Hippocampal formation (tissue), 2 donors: ENCODE results near the gene MTG1.
A peak's percentile ranks its signal among the peaks of the same experiment; 100 is the strongest.

Experiments used
- DNase-seq, 2 donors: peaks; one replicate each; lab custom pipeline; 2025; lab: John Stamatoyannopoulos, UW

The MTG1 gene, protein sequence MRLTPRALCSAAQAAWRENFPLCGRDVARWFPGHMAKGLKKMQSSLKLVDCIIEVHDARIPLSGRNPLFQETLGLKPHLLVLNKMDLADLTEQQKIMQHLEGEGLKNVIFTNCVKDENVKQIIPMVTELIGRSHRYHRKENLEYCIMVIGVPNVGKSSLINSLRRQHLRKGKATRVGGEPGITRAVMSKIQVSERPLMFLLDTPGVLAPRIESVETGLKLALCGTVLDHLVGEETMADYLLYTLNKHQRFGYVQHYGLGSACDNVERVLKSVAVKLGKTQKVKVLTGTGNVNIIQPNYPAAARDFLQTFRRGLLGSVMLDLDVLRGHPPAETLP

DNA sequence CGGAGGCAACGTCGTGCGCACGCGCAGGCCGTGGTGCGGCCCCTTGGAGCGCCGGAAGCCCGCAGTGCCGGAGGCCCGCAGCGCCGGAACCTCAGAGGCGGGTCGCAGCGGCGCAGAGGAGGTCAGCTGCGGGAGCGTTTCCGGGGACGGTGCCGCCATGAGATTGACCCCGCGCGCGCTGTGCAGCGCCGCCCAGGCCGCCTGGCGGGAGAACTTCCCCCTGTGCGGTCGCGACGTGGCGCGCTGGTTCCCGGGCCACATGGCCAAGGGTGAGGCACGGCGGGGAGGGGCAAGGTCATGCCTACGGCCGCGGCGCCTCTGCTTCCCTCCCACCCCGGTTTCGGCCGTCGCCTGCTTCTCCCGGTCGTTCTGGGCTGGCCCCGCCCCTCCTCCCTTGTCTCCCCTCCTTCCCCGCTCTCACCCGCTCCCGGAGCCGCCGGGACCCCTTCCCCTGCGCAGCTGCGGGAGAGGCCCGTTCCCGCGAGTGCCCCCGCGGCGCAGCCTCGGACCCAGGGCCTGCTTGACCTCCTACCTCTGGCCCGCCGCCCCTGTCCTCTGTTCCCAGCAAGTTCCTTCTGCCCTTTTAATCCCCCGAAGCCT lies at the start of gene MTG1:
Gene MTG1 (plus strand): TSS at position 94 of the 600 bp plus-strand sequence. CDS start 64 bp downstream, at position 158.
- peak; percentile 91 to 93 for DNase-seq

DNA sequence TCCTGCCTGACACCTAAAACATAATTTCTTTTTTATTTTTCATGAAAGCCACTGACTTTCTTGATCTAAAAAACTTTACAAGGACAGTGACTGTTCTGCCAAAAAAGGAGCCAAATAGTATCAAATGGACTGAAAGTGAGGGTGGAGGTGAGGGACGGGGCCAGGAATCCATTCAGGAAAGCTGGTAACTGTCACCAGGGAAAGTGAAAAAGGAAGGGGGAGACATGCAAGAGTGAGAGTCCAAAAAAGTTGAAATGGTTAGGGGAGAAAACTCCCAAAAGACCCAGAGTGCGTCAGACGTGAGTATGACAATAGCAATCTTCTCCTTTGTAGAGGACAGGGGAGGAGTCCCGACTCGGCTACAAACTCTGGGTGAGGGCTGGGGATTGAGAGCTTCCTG lies 49.7 kb upstream of the MTG1 start:
- no peak for DNase-seq

DNA sequence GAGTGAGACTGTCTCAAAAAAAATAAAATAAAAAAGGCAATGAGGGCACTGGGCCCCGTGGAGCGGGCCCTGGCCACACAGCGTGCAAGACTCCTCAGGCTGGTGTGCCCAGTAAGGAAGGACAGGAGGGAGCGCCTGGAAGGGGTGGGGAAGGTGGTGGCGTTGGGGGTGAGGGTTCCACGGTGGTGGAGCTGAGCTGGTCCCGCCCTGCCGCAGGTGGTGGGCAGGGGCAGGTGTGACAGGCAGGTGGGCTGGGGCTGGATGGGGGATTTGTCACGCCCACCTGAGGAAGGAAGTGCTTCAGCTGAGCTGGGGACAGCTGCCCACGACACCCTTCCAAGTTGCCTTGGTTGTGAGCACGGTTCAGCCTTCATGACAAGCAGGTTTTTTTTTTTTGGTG lies 47.5 kb upstream of the MTG1 start:
- no peak for DNase-seq

DNA sequence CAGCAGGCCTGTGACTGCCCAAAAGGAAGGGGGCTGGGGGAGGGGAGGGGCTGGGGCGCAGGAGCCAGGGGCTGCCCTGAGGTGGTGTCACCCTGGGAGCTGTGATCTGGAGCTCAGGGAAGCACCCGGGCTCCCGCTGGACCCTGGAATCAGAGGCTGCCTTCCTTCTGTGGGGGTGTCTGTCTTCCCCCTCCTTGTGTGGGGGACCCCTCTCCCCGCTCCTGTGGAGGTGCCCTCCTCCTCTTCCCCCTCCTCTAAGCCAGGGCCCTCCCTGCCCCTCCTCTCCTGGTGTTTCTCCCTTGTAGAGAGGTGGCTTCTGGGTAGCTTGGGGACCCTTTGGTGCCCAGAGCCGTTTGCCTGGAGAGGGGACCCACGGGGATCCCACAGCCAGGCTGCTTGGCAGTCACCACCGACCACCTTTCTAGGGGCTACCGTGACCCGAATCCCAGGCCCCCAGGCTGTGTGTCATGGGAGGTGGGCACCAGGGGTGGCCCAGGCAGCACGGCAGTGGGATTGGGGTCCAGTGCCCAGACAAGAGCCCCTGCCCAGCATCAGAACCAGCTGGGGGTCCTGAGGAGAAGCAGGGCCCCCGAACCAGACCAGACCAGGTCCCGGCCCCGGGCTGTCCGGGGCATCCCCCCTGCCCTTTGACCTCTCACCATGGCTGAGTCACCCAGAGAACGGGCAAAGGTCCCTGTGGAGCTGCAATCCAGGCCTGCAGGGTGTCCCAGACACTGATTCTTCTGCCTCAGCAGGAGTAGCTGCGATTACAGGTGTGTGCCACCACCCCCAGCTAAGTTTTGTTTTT lies 46.0 kb upstream of the MTG1 start:
- no peak for DNase-seq

DNA sequence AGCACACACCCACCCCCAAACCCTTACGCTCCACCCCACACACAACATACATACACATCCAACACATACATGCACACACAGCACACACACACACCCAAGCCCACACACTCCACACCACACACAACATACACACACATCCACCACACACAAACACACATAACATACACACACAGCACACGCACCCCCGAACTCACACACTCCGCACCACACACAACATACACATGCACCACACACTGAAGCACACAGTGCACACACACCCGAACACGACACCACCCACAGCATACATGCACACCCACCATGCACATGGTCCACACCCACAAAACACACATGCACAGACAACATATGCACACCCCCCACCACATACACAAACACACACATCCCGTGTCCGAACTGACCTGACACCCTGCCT lies 44.8 kb upstream of the MTG1 start:
- no peak for DNase-seq

DNA sequence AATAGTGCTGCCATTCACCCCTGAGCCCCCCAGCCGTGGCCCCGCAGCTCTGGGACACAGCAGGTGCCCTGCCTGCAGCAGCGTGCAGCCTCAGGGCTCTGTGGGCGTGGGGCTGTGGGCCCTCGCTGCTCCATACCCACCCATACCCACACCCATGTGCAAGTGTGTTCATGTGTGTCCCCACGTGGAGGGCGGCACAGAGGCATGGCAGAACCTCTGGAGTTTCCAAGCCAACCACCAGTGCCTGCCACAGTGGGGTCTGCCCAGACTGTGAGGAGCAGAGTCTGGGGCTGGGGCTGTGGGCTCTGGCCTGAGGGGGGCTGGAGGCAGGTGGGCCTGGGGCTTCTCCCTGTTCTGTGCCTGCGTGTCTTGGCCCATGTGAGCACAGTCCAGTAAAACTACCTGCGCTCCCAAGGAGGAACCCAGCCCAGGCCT lies 44.4 kb upstream of the MTG1 start:
- DNase-seq = no peak

DNA sequence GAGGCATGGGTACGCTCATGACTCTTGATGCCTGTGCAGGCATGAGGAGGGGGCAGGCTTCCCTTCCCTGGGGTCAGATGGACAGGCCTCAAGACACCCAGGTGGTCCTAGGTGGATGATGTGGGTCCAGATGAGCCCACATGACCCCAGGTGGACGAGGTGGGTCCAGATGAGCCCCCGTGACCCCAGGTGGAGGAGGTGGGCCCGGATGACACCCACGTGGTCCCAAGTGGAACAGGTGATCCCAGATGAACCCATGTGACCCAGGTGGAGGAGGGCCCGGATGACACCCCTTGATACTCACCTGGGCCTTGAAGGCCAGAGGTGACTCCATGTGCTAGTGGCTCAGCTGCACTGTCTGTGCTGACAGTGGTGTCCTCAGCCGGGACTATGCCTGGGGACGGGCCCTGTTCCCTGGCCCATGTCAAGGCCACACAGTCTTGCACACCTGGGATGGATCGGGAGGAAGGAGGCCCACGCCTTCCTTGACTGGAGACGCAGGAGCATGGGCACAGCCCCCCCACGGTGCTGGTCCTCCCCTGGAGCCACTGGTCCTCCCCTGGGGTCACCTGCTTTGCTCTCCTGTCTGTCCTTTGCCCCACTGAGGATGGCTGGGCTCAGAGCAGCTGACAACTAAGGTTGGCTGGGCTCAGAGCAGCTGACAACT lies 43.5 kb upstream of the MTG1 start:
- DNase-seq = no peak

DNA sequence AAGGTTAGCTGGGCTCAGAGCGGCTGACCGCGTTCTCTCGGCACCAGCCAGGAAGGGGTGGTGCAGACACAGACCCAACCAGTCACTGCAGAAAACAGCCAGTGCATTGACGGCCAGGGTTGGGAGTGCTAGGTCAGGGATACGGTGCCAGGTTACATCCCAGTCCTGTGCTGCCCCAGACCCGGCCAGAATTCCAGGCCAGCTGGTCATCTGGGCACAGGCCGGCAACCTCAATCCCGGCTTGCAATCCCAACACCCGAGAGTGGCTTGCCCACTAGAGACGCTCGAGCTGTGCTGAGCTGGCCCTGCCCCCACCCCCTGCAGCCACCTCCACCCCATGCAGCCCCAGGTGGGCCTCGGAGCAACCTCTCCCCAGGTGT lies 43.0 kb upstream of the MTG1 start:
- no peak for DNase-seq

DNA sequence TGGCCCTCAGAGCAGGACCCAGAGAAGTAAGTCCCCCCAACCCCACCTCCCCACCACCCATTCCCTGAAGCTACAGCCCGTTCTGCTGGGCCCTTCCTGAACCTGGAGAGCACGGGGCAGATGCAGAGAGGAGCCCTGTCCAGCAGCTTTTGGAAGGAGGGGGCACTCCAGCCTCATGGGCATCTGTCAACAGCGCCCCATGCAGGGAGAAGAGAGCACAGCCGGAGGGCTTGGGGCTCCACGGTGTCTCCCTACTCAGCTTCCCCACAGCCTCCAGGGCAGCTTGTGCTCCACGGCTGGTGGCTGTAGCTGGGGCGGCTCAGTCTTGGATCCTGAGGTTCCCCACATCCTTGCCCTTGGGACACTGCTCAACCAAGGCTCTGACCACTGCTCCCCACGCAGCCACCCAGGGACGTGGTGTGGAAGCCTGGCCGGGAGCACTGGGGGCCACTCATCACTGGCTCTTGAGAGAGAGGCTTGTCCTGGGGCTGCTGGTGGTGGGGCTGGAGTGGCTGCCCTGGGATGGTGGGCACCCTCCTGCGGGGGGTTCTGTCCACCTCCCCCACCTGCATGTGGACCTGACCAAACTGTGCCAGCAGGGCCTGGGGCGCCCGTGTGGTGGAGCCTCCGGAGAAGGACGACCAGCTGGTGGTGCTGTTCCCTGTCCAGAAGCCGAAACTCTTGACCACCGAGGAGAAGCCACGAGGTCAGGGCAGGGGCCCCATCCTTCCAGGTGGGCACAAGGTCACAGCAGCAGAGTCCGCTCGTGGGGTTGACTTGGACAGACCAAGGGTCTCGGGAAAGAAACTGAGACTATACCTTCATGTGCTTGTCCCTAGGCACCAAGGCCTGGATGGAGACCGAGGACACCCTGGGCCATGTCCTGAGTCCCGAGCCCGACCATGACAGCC lies 42.3 kb upstream of the MTG1 start:
- no peak for DNase-seq

DNA sequence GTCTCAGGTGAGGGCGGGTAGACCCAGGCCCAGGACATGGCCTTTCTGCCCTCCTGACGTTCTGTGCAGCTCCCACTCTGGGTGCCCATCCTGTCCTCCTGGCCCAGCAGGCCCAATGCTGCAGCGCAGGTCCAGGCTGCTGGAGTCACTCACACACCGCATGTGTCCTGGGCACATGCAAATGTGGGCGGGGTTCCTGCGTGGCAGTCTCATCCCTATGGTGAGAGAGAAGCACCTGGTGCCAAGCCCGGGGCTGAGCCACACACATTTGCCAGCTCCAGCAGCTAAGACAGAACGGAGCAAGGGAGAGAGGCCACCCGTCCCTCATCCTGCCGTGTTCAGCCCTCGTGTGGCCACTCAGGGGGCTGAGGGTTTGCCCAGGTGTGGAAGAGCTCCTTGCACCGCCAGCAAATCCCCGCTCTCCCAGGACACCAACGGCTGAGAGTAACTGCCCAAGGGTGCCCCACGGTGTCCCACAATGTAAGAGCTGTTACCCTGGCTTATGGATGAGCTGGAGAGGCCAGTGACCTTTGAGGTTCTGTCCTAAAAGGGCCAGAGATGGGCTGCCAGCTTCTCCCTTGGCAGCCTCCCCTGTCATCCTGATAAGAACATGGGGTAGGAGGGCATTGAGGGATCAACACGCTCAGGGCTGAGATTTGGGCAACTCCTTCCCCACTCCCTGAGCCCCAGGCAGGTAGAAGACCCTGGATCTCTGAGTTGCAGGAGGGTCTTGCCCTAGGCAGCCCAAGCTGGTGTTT lies 40.6 kb upstream of the MTG1 start:
- DNase-seq = no peak

DNA sequence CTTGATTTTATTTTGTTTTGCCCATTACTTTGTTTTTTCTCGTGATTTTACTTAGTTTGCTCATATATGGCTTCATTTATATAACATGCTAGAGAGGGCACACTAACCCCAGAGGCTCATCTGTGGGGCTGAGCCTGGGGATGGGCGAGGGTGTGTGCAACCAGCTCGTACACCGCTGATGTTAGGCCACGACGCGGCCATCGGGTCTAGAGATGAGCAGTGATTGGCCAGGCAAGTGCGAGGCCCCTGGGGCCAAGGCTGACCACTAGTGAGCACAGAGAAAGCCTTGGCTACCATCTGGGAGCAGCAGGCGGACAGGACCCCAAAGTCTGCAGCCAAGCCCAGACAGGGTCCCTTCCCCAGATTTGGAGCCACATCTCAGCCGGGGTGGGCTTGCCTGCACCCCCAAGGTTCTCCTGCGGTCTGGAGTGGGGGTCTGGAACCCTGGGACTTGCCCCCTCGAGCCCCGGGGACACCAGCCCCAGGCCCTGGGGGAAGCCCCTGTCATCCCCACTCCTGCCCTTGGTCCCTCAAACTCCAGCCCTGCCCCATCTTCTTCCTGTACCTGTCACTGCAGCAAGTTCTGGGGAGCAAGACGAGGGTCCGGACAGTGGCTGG lies 39.9 kb upstream of the MTG1 start:
- no peak for DNase-seq

DNA sequence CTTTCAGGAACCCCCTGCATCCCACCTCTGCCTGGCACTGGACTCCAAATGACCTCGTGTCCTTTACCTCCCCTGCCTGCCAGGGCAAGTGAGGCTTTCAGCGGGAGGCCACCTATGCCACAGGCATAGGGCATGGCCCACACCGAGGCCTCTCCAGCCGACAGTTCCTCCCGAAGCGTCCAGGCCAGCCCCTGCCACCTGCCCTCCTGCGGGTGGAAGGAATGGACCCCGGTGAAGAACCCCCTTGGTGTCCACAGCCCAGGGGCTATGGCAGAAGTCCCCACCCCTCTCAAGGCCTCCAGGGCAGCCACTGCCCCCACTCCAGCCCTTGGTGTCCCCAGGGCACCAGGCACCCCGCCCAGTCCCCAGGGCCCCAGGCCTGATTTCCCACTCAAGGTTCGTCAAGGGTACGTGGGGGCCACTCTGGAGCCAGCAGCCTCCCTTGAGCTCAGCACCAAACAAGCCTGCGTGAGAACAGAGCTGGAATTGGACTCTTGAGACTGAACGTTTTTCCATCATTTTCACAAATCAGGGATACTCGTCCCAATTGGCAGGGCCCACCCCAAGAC lies 39.2 kb upstream of the MTG1 start:
- no peak for DNase-seq

DNA sequence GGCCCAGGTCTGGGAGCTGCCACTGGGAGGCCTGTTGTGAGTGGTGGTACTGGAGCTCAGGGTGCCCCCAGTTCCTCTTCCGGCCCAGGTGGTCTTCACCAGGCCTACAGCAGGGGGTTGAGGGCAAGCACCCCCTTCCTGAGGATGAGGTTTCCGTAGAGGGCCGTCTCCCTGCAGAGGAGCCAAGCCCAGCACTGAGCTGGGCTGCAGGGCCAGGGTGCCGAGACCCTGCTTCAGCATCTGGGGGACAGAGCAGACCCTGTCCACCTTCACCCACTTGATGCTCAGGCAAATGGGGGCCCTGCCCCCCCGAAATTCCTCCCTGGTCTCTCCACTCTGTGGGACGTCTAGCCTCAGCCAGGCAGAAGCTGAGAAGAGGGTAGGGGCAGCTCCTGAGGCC lies 38.7 kb upstream of the MTG1 start:
- DNase-seq = no peak

DNA sequence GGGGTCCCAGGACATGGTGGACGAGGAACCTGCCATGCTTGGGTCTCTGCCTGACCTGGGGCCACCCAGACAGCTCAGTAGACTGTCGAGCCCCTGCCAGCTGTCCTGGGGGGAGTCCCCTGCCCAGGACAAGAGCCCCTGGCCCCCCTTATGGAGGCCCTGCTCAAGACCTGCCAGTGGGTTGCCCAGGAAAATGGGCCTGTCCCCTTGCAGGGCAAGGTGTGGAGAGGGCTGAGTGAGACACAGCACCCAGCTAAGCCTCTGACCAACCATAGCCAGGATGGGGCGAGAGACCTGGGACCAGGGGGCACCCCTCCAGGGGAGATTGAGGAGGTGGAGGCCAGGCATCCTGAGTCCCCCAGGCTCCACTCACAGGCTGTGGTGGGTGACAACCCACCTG lies 38.0 kb upstream of the MTG1 start:
- no peak for DNase-seq

DNA sequence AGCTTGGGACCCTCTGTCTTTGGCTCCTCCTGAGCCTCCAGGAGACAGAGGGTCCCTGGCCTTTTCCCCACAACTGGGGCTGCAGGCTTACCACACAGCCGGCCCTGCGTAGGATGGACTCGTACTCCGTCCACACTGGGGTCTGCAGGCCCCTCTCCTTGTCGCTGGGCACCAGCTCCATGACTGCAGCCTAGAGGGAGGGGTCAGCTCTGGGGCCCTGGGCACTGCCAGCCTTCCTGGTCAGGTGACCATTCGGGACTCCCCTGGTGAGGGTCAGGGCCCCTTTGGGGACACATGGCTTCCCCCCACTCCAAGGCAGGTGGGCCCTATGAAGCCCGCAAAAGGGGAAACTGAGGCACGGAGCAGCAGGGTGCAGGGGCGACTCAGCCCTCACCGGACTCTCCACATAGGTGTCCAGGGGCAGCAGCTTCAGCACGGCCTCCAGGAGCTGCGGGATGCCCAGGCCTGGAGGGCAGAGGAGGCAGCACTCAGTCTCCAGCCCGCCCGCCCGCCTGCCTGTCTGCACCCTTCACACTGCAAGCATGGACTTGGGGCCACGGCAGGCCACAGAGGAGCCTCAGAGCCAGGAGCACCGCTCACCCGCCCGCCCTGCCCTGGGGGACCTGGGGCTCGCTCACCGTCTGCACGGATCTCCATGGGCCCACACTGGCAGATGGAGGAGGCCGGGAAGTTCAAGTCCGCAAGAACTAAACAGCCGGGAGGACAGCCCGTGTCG lies 37.2 kb upstream of the MTG1 start:
- no peak for DNase-seq

DNA sequence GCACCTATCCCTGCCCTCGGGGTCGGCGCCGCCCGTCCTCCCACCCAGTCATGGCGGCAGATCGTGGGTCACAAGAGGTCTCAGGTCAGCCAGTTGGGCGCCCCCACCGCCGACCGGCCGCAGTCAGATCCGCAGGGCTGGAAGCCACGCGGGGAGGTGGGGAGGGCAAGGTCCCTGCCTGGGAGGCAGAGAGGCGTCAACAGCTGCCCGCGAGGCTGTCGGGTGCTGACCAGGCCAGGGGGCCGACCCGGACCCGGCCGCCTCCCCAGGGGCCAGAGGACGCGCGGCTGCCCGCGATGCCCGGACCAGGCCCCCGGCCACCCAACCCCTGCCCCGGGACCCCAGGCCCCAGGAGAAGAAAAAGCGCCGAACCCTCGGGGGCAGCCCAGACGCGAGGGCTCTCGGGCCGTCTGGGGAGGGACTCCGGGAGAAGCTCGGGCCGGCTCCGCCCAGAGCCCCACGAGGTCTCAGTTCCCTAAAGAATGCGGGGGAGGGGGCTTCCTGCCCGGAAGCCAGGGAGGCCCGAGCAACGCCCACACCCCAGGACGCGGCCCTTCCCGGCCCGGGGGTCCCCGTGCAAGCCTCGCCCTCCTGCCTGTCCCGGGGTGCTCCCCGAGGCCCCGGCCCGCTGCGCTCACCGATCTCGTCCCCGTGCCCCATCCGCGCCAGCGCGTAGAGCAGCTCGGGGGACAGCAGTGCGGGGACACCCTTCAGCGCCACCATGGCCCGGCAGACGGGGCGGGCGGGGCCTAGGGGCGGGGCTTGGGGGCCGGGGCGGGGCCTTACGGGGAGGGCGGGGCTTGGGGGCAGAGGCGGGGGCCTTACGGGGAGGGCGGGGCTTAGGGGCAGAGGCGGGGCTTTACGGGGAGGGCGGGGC lies 36.4 kb upstream of the MTG1 start, which contains the start of gene FUOM:
Gene FUOM (minus strand): TSS at position 735 of the 877 bp plus-strand sequence. CDS start 12 bp downstream, at position 723.
- peak in 1 of 2 donors; percentile 15 for DNase-seq

DNA sequence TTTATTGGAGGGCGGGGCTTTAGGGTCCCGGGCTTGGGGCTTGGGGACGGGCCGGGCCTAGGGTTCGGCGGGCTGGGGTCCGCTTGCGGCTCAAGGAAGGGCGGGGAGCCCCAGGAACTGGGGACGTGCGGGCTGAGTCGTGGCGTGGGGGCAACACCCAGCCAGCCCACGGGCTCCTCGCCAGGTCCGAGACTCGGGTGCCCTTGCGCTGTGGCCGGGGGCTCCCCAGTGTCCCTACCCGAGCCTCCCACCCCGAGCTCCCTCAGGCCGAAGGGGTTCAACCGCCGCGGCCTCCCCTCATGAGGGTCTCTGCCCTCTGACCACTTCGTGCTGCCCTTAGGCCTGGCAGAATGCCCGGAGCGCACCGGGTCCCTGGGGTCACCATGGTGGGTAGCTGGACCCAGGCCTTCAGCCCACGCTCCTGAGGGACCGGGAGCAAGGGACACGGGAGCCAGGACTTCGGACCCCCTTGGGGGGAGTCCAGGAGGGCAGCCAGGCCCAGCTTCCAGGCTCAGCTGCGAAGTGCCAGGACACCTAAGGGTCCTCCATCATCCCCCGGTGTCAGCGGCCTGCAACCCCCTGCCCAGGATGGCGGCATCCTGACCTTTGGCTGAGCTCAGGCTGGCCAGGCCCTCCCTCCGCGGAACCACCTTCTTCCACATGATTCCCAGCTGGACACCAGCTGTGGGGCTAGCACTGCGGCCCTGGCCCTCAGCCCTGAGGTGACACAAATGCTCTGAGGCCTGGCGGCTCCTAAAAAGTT lies 35.6 kb upstream of the MTG1 start:
- no peak for DNase-seq
